GM19238 (cell line): ENCODE measurements around the gene SGSH.

Source experiments
- DNase-seq: peaks from one replicate; pipeline ENCODE4 v3.0.0; 2011; ENCODE audit warnings: low spot score; ENCODE audit not compliant: insufficient read length

SGSH gene

DNA sequence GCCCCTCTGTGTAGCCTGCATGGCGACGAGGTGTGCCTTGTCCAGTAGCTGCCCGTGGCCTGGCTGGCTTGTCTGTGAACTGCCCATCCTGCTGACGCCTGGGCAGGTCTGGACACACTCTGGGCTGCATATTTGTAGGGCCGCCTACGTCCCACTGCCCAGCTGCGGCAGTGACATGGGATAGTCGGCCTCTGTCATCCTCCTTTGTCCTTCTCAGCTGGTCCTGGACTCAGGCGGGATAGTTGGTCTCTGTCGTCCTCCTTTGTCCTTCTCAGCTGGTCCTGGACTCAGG is 35.8 kb downstream of the SGSH start:
- DNase-seq, result no peak

- DNase-seq, result no peak
Observed at GRCh38 chr17:80183581-80184422, 36.3 kb downstream of the SGSH start.

GRCh38 chr17:80182845-80183223 is 37.3 kb downstream of the SGSH start:
- no peak for DNase-seq

- DNase-seq, result no peak
Observed at GRCh38 chr17:80182118-80182844, 37.9 kb downstream of the SGSH start.

DNA sequence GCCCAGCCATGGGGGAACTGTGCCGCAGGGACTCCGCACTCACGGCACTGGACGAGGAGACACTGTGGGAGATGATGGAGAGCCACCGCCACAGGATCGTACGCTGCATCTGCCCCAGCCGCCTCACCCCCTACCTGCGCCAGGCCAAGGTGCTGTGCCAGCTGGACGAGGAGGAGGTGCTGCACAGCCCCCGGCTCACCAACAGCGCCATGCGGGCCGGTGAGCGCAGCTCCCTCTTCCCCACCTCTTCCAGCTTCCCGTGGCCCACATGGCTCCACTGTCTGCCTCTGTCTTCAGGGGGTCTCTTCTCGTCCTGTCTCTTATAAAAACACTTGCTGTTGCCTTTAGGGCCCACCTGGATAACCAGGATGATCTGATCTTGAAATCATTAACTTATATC is 38.7 kb downstream of the SGSH start:
- DNase-seq, result no peak

GRCh38 chr17:80180192-80180591 is 39.9 kb downstream of the SGSH start:
- DNase-seq, result no peak

GRCh38 chr17:80177986-80178595 is 42.0 kb downstream of the SGSH start:
- DNase-seq, result no peak

- DNase-seq, result no peak
Observed at GRCh38 chr17:80176757-80177156, 43.4 kb downstream of the SGSH start.

DNA sequence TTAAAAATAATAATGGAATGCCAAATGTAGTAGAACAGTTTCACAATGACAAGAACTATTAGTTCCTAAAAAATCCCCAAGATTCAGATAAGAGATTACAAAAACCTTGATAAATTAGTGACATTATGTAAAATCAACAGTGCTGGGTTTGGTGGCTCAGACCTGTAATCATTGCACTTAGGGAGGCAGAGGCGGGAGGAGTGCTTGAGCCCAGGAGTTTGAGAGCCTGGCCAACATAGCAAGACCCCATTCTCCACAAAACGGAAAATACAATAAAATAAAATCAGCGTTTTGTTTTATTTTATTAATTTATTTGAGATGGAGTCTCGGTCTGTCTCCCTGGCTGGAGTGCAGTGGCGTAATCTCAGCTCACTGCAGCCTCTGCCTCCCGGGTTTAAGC is 46.2 kb downstream of the SGSH start:
- DNase-seq, result no peak

- DNase-seq, result no peak
Observed at GRCh38 chr17:80173126-80173525, 47.0 kb downstream of the SGSH start.

DNA sequence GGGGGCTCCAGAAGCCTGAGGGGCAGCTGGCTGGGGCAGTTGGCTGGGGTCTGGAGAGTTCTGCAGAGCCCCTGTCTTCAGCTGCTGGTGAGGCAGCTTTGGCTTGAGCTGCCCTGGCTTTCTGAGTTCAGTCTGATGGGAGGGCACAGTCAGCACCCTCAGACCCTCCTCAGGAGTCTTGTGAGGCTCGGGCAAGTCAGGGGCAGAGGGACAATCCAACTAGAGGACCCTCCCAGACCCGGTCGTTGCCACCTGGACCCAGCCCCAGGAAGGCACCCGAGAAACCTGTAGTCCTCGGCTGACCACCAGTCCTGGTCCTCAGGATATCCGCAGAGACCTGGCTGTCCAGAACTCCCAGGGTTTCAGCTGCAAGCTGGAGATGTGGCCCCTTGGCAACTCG is 48.5 kb downstream of the SGSH start:
- no peak for DNase-seq

GRCh38 chr17:80169784-80170500 is 50.2 kb downstream of the SGSH start, which contains the start of gene CARD14:
Gene CARD14 (plus strand): TSS chr17:80170030. CDS start chr17:80181439, 11,409 bp downstream.
- DNase-seq, result no peak

GRCh38 chr17:80169107-80169506 is 51.0 kb downstream of the SGSH start:
- no peak for DNase-seq

DNA sequence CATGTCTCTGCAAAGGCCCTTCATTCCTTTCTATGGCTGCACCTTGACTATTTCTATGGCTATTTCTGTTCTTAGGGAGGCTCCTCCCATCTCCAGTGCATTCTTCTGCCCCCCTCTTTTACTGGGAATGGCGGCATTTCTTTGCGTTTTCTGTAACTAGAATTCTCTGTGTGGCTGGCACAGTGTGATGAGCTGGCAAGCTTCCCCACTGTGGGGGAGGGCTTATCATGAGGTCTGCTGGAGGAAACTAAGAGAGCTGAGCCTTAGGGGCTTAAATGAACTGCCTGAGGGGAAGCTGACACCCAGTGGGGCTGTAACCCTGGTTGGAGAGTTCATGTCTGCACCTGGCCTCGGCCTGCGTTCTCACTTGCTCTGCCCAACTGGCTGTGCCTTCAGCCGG is 51.8 kb downstream of the SGSH start:
- DNase-seq, result no peak

GRCh38 chr17:80166446-80166845 is 53.7 kb downstream of the SGSH start:
- no peak for DNase-seq

DNA sequence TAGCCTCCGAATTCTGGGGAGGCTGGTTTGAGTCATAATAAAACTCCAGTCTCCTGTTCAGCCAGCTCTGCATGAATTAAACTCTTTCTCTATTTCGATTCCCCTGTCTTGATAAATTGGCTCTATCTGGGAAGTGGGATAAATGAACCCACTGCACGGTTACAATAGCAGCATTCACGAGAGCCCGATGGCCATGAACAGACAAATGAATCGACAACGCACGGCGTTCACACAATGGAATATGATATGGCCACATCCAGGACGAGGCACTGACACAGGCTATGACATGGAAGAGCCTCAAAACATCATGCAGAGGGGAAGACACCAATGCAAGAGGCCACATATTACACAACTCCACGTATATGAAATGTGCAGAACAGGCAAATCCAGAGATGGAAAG is 55.9 kb downstream of the SGSH start:
- no peak for DNase-seq

- no peak for DNase-seq
Observed at GRCh38 chr17:80163336-80163735, 56.8 kb downstream of the SGSH start.

DNA sequence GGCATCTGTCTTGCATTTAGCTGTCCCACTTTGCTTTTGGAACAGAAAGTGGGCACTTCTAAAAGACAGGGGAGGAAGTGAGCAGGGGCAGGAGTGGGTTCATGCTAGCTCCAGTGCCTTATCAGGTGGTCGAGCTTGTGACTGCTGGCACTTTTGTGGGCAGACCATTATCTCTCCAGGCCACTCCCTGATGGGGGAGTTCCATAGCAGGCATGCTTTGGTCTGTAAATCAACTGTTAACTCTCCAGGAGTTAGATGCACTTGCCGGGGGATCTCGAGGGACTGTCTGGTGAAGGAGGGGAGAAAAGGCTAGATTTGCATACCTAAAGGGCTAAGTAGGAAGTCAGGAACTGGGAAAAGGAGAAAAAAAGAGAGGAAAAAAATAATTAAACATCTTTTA is 59.6 kb downstream of the SGSH start:
- DNase-seq, result no peak
